HG03521 (cell line): ENCODE measurements around the gene OPALIN.

ENCODE experiments used
- ATAC-seq: cut with Tn5 transposase; IDR thresholded peaks from one replicate; pipeline ENCODE4 v1.9.1; 2021; ENCODE audit warnings: mild to moderate bottlenecking, moderate library complexity; ENCODE audit not compliant: unreplicated experiment

Gene OPALIN

GRCh38 chr10:96305019-96305418 is 53.8 kb downstream of the OPALIN start:
- no peak for ATAC-seq

DNA sequence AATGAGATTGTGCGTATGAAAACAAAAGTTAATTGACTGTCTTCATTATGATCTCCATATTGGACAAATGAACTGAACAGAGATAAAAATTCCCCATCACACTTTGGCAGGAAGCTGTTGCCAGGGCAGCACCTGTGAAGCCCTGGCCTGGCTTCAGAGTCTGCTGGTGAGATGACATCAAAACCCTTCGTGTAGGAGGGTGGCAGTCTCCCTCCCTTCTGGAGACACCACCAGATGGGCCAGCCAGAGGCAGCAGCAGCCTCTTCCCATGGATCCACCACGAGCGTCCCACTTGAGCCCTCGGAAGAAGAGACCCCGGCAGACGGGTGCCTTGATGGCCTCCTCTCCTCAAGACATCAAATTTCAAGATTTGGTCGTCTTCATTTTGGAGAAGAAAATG is 54.6 kb downstream of the OPALIN start, which contains the start of gene DNTT:
Gene DNTT (plus strand): TSS at position 205 of the 400 bp plus-strand sequence. CDS start 64 bp downstream, at position 269.
- no peak for ATAC-seq

DNA sequence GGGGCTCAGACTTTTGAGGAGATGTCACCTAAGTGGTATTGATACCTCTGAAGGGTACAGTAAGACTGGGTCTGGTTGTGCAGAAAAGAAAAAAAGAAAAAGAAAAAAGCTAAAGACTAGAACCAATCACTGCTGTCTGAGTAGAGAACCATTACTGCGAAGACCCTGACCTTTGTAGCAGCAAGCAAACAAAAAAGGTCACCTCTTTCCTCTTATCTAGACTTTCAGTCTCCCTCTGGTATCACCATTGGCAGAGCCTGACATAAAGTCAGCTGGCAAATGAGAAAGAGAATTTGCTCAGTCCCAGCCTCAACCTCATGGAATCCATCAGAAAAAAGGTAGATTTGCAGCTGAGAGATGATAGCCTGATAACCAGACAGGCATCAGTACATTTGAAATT is 57.2 kb downstream of the OPALIN start:
- no peak for ATAC-seq

GRCh38 chr10:96299383-96299782 is 59.4 kb downstream of the OPALIN start:
- ATAC-seq: no peak

DNA sequence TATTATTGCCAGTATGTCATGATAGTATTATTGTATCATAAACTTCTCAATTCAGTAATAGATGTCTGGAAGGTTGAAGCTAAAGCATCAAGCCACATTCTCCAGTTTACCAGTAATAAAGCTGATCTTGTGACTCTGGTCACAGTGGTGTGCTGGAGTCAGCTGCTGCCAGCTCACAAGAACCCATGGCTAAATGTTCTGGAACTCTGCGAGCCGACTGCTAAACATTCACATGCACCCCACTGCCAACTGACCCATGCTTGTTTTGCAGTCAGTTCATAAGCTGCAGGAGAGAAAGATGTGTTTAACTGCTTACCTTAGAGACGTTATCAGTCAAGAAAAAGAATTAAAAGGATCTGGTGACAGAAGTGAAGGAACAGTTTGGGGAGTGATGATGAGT is 60.4 kb downstream of the OPALIN start:
- ATAC-seq: no peak

DNA sequence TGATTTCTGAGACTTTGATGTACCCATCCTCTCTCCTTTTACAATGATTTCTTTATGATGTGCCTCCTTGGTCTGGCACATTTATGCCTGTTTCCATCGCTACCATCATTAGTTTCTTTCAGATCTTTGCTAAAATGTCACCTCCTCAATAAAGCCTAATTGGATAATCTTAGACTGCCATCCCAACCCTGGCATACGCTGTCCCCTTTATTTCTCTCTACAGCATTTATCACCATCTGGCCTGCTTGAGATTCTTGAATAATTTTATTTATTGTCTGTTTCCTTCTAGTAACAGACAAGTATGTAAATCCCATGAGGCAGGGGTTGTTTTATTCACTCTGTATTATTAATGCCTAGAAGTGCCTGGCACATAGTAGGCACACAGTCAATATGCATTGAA is 61.3 kb downstream of the OPALIN start:
- no peak for ATAC-seq

DNA sequence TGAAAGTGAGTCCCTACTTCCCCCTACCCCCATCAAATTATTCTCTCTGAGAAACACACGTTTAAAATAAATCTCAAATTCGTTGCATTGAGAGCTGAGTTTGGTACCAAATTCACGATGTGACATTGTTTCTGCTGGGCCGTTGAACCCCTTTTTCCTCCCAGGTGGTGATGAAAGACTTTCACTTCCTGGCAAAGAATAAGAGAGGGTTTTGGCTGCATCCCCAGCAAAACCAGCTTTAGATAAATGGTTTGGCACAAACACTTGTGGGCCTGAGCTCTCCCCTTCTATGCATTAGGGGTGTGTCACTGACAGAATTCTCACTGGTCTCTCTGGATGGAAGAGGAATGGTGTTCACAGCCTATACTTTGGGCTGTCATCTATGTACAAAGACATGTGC is 63.3 kb downstream of the OPALIN start:
- no peak for ATAC-seq
